HG03575 (cell line): ENCODE results near the gene GP1BB.

Source experiments
- ATAC-seq: cut with Tn5 transposase; IDR thresholded peaks from one replicate; pipeline ENCODE4 v1.9.1; 2021; ENCODE audit not compliant: unreplicated experiment, insufficient number of reproducible peaks, low FRiP score; ENCODE audit errors: extremely low read depth

GP1BB gene

DNA sequence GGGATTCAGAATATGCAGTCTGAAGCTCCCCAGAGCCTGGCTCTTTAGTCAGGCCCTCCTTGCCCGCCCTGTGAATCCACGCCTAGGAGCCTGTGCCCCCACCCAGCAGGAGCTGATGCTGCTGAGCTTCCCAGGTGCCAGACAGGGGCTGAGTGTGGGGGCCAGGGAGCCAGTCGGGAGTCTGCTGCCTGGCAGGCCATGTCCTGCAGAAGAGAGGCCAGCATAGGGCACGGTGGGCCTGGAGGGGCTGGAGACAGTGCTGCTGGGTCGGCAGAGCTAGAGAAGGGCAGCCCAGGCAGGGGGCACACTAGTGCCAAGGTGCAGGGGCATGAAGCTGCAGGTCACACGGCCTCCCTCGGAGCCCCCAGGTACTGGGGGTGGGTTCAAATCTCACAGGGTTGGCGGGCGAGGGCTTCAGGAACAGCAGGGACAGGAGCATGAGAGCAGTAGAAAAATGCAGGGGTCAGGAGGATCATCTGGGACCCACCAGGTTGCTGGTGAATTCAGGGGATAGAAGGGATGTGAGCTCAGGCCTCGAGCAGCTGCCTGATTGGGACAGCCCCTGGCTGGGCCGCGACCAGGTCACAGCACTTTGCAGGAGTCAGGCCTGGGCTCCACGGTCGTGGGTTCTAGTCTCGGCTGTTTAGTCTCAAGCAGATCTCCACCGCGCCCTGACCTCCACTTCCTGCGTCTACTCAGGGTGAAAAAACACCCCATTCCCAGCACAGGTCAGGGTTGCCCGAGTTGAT is 13.1 kb upstream of the GP1BB start:
- no peak for ATAC-seq

DNA sequence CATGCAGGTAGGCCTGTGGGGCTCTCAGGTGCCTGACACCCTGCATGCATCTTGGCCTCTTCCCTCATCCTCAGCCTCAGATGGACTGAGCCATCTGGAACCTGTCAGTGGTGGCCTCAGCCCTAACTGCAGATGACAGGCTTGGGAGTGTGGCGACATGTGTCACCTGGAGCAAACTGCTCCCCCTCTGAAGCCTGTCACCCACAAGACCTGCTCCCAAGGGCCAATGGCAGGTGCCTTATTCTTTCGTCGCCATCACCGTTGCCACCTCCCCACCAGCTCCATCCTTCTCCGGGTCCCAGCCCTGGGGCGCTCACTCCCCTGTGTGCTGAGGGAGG is 12.6 kb upstream of the GP1BB start:
- no peak for ATAC-seq

DNA sequence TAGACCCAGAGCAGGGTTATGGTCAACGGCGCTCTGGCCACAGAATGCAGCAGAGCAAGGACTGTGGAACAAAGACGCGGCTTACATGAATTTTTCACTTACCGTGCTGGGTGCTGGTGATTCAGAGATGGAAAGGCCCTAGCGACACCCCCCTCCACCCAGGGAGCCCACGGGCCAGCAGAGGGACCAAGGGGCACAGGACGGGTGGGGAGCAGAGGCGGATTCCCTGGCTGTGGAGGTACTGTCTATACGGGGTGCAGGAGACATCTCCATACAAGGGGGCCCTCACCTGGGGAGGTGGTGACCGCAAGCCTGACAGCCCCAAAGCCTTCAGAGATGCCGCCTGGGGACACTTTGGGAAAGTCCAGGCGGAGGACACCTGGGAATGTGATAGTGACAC is 10.1 kb upstream of the GP1BB start:
- no peak for ATAC-seq

DNA sequence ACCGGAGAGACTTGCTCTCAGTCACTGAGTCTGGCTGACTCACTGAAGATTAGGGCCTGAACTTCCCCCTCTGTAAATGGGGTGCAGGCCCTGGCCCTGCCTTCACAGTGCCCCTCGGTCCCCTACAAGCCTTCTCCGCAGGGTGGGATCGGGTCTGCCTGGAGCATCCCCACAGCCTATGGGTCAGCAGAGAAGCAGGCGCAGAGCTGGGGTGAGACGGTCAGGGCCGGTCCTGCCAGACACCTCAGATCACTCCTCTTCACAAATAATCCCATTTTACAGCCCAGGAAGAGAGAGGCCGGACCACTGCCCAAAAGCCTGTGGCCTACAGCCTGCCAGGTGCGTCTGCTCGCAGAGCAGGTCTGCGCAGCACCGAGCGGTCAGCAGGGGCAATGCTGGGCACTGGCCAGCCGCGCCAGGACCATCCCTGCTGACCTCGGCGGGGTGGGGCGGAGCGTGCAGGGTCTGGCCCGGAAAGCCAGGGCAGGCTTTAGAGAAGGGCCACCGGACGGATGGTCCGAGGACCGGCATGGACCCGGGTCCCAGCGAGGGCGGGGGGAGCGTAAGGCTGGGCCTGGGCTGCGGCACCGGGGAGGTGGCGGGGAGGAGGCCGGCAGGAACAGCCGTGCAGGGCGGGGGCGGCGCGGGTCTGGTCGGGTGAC is 9.6 kb upstream of the GP1BB start:
- no peak for ATAC-seq

DNA sequence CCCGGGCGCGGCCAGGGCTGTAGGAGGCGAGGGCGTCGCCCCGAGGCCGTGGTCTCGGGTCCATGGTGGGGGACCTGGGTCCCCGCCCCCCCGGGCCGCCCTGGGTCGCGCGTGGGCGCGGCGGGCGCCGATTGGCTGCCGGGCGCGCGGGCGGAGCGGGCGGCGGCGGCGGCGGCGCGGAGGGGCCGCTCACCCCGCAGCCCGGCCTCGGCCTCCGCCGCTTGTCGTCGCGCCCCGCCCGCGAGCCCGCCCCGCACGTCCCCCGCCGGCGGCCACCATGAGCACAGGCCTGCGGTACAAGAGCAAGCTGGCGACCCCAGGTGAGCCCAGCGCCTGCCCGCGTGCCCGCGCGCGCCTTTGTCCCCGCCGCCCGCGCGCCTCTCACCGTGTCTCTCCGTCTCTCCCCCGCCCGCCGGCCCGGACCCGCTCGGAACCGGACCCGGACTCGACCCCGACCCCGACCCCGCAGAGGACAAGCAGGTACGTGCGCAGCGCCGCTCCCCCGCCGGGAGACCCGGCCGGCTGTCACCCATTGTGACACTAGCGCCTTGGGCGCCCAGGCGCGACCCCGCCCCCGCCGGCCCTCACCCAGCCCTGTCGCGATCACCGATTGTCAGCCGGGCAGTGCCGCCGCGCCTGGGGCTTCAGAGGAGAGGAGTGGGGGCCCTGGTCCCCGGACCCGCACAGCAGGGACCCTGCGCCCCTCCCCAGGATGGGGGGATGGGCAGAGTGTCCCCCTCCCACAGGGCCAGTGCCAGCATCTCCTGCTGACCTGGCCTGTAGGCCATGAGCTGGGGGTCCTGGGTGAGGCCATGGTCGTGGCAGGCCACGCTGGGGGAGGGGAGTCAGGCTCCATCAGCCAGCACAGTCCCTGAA is 8.8 kb upstream of the GP1BB start, which contains the start of gene SEPTIN5:
Gene SEPTIN5, plus strand, starts transcription at position 192 of the 876 bp plus-strand sequence. Its CDS starts 86 bp downstream, at position 278.
- no peak for ATAC-seq

DNA sequence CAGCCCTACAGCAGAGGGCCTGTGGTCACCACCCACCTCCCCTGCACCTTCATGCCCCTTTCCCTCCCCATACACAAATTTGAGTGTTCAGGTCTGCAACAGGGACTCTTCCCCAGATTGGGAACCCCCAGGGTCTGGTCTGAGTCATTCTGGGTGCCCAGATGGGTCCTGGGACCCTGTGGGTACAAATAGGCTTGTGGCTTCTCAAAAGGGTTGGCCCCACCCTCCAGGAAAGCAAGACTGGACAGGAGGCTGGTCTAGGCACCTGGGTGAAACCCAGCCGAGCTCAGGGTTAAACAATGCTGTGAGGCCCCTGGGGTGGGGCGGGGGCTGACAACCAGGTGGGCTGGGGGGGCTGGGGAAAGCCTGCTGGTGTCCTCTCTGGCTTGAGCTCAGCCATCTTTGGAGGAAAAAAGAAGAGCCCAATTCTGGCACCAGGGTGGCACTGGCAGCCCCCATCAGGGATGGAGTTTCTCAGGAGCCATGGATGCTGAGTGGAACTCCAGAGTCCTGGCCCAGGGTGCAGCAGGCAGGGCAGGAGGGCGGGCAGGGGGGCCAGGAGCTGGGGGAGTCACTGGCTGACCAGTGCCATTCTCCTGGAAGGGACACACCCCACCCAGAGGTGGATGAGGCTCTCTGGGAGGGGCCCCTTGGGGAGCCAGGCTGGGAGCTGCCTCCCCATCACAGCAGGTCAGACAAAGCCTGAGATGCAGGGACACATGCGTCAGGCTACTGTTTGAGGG is 8.0 kb upstream of the GP1BB start:
- no peak for ATAC-seq

DNA sequence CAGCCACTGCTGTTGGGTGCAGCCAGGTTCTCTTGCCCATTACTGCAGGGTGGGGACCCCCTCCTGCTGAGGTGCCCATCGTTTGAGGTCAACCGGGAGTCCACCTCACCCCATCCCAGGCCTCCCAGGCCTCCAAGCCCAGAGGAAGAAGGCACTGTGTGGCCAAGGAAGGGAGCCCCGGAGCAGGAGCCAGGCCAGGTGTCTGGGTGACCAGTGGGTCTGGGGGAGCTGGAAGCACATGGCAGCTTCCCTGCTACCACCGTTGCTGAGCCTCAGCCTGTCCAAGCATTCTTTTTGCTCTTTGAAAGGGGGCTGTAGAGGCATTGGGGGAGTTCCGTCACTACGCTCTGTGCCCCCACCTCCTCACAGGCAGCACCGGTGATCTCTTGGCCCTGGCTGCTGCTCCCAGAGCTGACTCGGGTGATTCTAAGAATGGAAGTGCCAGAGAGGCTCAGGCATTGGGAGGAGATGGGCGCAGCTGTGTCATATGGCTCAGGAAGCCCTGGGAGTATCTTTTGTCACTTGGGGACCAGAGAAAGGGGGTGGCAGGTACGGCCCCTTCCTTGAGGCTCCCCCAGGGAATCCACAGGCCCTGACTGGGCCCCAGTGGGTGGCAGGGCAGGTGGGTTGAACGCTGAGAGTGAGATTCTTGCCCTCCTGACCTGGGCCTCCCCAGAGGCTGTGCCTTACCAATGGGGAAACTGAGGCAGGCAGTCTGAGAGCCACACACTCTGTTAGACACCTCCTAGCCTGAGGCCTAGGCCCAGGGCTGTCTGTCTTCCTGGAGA is 7.1 kb upstream of the GP1BB start:
- no peak for ATAC-seq

DNA sequence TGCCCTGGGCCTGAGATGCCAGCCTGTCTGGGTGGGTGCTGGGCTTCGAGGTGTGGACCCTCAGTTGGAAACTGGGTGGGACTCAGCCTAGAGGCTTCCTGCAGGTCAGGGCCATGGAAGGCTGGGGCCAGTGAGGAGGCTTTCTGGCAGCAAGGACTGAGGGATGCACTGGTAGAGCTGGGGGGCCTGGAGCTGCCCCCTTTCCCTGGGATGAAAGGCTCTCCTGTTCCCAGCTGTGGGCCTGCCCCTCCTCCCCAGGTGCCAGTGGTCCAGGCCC is 6.6 kb upstream of the GP1BB start:
- no peak for ATAC-seq

DNA sequence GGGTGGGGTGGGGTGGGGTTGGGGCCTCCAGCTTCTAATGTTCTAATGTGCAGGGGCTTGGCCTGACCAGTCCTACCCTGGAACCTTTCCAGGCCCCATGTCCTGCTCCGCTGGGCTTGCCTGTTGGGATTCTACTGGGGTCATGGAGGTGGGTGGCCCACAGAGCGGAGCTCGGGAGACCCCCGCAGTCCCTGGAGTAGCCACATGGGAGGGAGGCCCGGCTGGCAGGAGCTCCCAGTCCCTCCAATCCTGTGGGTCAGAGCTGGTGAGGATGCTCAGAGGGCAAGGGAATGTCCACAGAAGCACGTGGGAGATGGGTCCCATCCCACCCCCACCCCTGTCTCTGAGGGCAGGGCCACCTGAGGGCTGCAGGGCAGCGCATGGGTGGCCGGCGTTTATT is 6.2 kb upstream of the GP1BB start:
- ATAC-seq: no peak

DNA sequence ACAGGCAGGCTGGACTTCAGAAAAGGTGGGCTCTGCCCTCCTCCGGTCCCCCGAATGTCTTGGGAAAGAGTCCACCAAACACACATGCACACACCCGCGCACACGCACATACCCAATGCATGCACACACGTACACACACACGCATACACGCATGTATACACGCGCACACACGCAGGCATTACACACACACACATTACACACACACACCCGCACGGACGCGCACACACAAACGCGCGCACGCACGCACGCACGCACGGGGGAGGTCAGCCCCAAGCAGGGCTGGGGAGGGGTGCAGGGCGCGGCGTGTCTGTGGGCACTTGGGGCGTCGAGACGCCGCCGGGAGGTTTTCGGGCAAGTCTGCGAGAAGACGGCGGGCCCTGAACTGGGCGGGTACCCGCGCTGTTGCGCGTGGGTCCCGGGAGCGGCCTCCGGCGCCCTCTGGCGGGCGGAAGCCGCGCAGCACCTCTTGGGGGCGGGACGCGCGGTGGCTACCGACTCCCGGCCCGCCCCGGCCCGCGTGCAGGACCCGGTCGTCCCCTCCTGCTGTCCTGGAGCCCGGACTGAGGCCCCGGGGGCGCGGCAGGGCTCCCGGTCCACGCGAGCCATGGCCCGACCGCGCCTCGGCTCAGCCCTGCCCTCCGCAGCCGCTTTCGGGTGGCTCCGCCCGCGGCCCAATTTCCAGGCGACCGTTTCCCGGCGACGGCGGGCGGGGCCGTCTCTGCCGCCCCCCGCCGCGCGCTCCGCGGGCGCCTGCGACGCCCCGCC is 5.5 kb upstream of the GP1BB start:
- no peak for ATAC-seq

DNA sequence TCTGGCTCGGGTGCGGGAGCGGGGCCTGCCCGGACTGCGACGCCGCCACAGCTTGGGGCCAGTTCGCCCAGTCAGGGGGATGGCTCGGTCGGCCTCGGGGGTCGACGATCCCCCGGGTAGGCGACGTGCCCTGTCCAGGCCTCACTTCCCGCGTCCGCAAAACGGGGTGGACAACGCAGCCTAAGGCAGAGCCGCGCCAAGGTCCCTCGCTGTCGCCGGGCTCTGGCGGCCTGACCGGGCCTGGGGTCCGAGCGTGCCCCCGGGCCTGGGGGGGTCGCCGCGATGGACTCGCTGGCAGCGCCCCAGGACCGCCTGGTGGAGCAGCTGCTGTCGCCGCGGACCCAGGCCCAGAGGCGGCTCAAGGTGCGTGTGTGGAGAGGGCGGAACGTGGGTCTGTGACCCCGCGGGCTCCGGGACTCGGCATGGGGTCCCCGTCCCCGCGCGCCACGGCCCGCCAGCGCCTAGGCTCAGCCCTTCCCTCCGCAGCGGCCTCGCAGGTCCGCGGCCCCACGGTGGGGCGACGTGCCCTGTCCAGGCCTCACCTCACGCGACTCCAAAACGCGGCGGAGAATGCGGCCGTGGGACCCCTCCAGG is 4.8 kb upstream of the GP1BB start:
- no peak for ATAC-seq

DNA sequence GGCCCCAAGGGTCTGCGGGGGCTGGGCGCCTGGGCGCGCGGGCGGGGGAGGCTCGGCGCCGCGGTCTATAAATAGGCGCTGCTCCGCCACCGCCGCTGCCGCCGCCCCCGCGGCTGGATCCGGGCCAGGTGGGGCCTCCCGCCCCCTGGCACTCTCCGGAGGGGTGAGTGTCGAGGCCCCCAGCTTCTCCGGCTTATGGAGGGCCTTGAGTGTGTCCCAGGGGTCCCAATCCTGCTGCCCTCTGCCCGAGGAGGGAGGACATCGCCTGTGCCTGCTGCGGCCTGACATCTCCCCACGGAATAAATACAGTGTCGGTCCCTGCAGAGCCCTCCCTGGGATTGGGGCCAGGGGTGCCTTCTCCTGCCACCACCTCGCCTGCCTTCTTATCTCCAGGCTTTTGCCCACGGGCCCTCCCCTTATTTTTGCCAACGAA is 4.3 kb upstream of the GP1BB start:
- ATAC-seq: no peak

DNA sequence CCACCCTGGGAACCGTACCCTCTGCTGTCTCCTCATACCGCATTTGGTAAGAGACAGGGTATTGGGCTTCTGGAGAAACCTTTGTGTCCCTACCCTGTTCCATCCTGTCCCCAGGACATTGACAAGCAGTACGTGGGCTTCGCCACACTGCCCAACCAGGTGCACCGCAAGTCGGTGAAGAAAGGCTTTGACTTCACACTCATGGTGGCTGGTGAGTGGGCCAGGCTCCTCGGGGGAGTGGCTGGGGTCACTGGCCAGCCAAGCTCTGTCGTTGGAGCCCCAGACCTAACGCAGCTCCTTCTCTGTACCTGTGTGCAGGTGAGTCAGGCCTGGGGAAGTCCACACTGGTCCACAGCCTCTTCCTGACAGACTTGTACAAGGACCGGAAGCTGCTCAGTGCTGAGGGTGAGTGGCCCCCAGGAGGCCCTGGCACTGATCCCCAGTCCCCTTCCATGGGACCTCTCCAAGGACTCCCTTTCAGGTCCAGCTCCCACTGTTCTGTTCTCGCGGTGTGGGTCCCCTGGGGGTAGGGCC is 3.8 kb upstream of the GP1BB start:
- no peak for ATAC-seq

DNA sequence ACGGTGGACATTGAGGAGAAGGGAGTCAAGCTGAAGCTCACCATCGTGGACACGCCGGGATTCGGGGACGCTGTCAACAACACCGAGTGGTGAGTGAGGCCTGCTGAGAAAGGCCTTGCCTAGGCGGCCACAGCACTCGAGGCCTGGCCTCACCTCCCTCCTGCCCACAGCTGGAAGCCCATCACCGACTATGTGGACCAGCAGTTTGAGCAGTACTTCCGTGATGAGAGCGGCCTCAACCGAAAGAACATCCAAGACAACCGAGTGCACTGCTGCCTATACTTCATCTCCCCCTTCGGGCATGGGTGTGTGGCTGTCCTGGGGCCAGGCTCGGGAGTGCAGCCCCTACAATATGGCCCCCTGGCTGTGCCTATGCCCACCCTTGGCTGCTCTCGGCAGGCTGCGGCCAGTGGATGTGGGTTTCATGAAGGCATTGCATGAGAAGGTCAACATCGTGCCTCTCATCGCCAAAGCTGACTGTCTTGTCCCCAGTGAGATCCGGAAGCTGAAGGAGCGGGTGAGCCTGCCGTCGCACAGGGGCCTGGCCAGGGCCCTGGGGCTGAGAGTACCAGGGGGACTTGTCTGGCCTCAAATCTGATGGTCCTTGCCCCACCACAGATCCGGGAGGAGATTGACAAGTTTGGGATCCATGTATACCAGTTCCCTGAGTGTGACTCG is 3.0 kb upstream of the GP1BB start:
- ATAC-seq: no peak

DNA sequence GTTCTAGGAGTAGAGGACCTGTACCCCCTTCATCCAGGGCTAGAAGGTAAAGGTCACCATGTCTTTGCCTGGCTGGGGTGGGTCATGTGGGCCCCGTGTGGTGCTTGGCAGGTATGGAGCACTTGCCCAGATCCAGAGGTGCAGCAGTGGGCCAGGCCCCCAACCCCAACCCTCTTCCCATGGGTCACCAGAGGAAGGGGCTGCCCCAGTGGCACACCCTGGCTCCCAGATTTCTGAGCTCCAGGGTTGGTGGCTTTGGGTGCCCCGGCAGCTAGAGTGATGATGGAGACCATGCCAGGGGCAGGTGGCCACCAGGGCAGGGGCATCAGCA is 2.4 kb upstream of the GP1BB start:
- no peak for ATAC-seq

DNA sequence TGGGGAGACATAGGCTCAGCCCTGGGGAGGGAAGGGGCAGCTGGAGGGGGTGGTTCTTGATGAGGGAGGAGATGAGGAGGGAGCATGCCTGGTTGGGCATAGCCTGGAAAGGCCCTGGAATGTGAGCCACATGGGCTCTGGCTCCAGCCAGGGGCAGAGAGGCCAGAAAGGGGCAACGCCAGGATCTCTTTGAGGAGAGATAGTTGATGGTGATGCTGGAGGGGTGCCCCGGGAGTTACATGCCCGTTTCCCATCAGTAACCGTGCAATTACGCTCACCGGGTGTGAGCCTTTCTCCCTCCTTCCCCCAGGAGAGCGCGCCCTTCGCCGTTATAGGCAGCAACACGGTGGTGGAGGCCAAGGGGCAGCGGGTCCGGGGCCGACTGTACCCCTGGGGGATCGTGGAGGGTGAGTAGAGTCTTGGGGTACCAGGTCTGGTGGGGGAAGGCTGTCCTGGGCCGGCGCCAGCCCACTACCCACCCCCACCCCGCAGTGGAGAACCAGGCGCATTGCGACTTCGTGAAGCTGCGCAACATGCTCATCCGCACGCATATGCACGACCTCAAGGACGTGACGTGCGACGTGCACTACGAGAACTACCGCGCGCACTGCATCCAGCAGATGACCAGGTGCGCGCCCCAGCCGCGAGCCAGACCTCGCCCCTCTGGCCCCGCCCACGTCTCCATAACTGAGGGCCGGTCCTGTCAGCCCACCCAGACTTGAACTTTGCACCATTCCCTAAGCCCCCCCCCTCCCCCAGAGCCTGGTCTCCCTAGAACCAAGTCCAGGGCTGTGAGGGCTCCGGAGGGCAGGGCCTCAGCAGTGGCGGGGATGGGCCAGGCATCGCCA is 1.8 kb upstream of the GP1BB start:
- ATAC-seq: no peak
